ENCODE data around the gene ALKBH3.
A peak's percentile ranks its signal among the peaks of the same experiment; 100 is the strongest.

The ALKBH3 gene

GRCh38 chr11:43969543-43969942, 88.9 kb downstream of the ALKBH3 start:
- Histone ChIP-seq H3K4me2 (ENCODE audit: low read length) (no peak overlapping the region), H3K4me1 (ENCODE audit: control insufficient read depth in 1 of 2, insufficient read depth in 2 of 2, low read length in 2 of 2) (peaks cover 0 to 2% of the 10 kb centered on the region in 2 experiments), H2BK12ac (ENCODE audit: low read length) (no peak overlapping the region), H4K8ac (ENCODE audit: low read depth, low read length) (no peak overlapping the region), H2AFZ (ENCODE audit: insufficient read depth, low read length, poor library complexity) (no peak overlapping the region), H3K14ac (ENCODE audit: low read length) (no peak overlapping the region), H3K18ac (ENCODE audit: low read length) (no peak overlapping the region), H3K27ac (ENCODE audit: low read depth, low read length) (no peak overlapping the region), H2BK120ac (ENCODE audit: insufficient read depth, low read length, poor library complexity) (no peak overlapping the region), H3K36me3 (ENCODE audit: control insufficient read depth in 1 of 2, insufficient read depth in 2 of 2, low read length in 2 of 2) (no peaks in the 10 kb centered on the region), H3K9me3 (ENCODE audit: insufficient read depth, low read depth, low read length) (peaks cover under 1% of the 10 kb centered on the region), H3K27me3 (ENCODE audit: insufficient read depth, low read length) (no peaks in the 10 kb centered on the region), H3K79me1 (ENCODE audit: low read length) (no peaks in the 10 kb centered on the region), H2AK5ac (ENCODE audit: low read length) (no peak overlapping the region), H3K9ac (ENCODE audit: low read length) (peak overlapping the region; percentile 69), H3K4me3 (ENCODE audit: low read depth, low read length) (no peak overlapping the region), H2BK5ac (ENCODE audit: low read depth, low read length, poor library complexity) (no peak overlapping the region), H3K23ac (ENCODE audit: low read length) (no peak overlapping the region), H3K4ac (ENCODE audit: low read depth, low read length) (no peak overlapping the region), H4K12ac (ENCODE audit: low read depth, low read length) (no peak overlapping the region), H4K91ac (ENCODE audit: low read depth, low read length) (no peak overlapping the region), H3K79me2 (ENCODE audit: control insufficient read depth, insufficient read depth, low read length, poor library complexity) (no peaks in the 10 kb centered on the region)
- no CpG with 5 or more reads among the region's 4 CpGs for WGBS (ENCODE audit: extremely low coverage, insufficient coverage, insufficient read length)
- no peak for DNase-seq

All from trophoblast cell (in vitro differentiated cells and primary cell).